Activated B cell treated with CpG ODN at 0.5 μM for 24 hours (primary cell): ENCODE data around the gene SELENOV. TPM values are rescaled to one million over a fixed set of nuclear protein-coding genes. Genes with fewer than 3 reads are reported as not detected.

Source experiments
- ATAC-seq: fragments of 200-7000 bp; cut with Tn5 transposase; one replicate; pipeline ENCODE4 v1.10.0; 2021; ENCODE audit warnings: low read depth, mild to moderate bottlenecking, moderate library complexity
- CTCF ChIA-PET: fragments of 350-600 bp; sonication (Branson Sonifier 250); formaldehyde crosslinking; loops from one replicate; lab custom pipeline; 2021; ENCODE audit warnings: antibody characterized with exemption; lab: Charles Lee
- POLR2A ChIA-PET: fragments of 350-600 bp; sonication (Branson Sonifier 250); formaldehyde crosslinking; loops from one replicate; lab custom pipeline; 2021; ENCODE audit warnings: antibody characterized with exemption; lab: Charles Lee
- DNase-seq: peaks from one replicate; pipeline ENCODE4 v3.0.0; 2022
- H3K27ac Mint-ChIP-seq: one replicate; pipeline ENCODE4 v1.8.0; 2020; ENCODE audit warnings: mixed read lengths
- H3K27me3 Mint-ChIP-seq: one replicate; pipeline ENCODE4 v1.8.0; 2021; ENCODE audit warnings: mixed read lengths
- H3K36me3 Mint-ChIP-seq: one replicate; pipeline ENCODE4 v1.8.0; 2021; ENCODE audit warnings: low read depth, mixed read lengths
- H3K4me1 Mint-ChIP-seq: one replicate; pipeline ENCODE4 v1.8.0; 2021; ENCODE audit warnings: mixed read lengths
- H3K4me3 Mint-ChIP-seq: one replicate; pipeline ENCODE4 v1.8.0; 2020; ENCODE audit warnings: mild to moderate bottlenecking, mixed read lengths
- H3K9me3 Mint-ChIP-seq: one replicate; pipeline ENCODE4 v1.8.0; 2020; ENCODE audit warnings: mixed read lengths
- CTCF ChIP-seq: fragments of 200-600 bp; IDR thresholded peaks from one replicate; pipeline ENCODE4 v1.8.0; 2022; ENCODE audit warnings: antibody characterized with exemption, mild to moderate bottlenecking
- intact Hi-C: fragments of 100-400 bp; cut with micrococcal nuclease; formaldehyde crosslinking; loops from one replicate; pipeline ENCODE4 v1.15.1; 2024
- total RNA-seq: library from RNA; stranded (reverse); gene quantifications from 2 replicates; pipeline ENCODE4 v1.2.3, GENCODE V29; 2022

Gene SELENOV
- total RNA-seq, 1 donor from 2014 or later, result not detected

- H3K27ac Mint-ChIP-seq, result no peak within 1 kb of the TSS
These were observed 15.9 kb upstream of the SELENOV start, which contains the start of gene DLL3 for GRCh38 chr19:39498798-39499642. DLL3 (plus strand) TSS chr19:39498947; CDS start chr19:39498975, 28 bp downstream.

DNA sequence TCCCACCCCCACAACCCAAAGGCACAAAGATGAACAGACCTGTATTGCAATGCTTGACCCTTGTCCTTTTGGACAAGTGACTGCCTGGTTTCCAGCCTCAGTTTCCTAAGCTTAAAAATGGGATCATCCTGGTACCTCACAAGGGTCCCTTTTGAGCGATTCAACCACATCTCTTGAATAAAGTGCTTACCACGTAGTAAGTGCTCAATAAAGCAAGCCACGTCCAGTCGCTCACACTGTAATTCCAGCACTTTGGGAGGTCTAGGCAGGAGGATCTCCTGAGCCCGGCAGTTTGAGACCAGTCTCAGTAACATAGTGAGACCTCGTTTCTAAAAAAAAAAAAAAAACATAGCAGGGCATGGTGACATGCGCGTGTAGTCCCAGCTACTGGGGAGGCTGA is 15.0 kb upstream of the SELENOV start:
- H3K36me3 Mint-ChIP-seq, result no peaks in the 10 kb centered on the region
- peaks cover 33% of the 10 kb centered on the region for H3K4me1 Mint-ChIP-seq
- DNase-seq, result no peak
- H3K27me3 Mint-ChIP-seq, result peaks cover 39% of the 10 kb centered on the region
- no peaks in the 10 kb centered on the region for H3K9me3 Mint-ChIP-seq
- no peak for TF ChIP-seq CTCF
- CTCF ChIA-PET, result no interaction called here
- H3K4me3 Mint-ChIP-seq, result peak overlapping the region; percentile 73
- intact Hi-C loops, result loop anchor here (2.0 to 10.0 kb wide), 3 partner anchors 19 to 1105 kb away; partner anchors contain the start of genes LTBP4, SUPT5H and TIMM50
- POLR2A ChIA-PET, result interaction anchor here (0.6 to 0.7 kb wide), 2 partner anchors 93 to 749 kb away, joined by 3 to 5 read pairs; partner anchors contain the start of gene ZFP36
- H3K27ac Mint-ChIP-seq, result no peak overlapping the region
- ATAC-seq, result no peak

More at GRCh38 chr19:39498798-39499642, 15.9 kb upstream of the SELENOV start, which contains the start of gene DLL3:
- ChIA-PET POLR2A (interaction anchor here (0.6 to 1.4 kb wide), 9 partner anchors 15 to 101 kb away, joined by 3 to 7 read pairs (median 3); partner anchors contain the start of genes RPS16, SUPT5H and ZFP36), CTCF (interaction anchor here (1.0 kb wide), 1 partner anchor 32 kb away, joined by 4 read pairs; no protein-coding TSS in a partner anchor)
- Mint-ChIP-seq H3K27me3 (peaks cover 30% of the 10 kb centered on the region), H3K4me1 (peaks cover 32% of the 10 kb centered on the region), H3K9me3 (no peaks in the 10 kb centered on the region), H3K36me3 (no peaks in the 10 kb centered on the region), H3K4me3 (peak within 1 kb of the TSS; percentile 78)
- DNase-seq, result peak; percentile 35
- intact Hi-C loops, result loop anchor here (2.0 kb wide), 2 partner anchors 18 to 54 kb away; partner anchors contain the start of genes SUPT5H and TIMM50
- TF ChIP-seq CTCF, result no peak
- peak; percentile 38 for ATAC-seq

DNA sequence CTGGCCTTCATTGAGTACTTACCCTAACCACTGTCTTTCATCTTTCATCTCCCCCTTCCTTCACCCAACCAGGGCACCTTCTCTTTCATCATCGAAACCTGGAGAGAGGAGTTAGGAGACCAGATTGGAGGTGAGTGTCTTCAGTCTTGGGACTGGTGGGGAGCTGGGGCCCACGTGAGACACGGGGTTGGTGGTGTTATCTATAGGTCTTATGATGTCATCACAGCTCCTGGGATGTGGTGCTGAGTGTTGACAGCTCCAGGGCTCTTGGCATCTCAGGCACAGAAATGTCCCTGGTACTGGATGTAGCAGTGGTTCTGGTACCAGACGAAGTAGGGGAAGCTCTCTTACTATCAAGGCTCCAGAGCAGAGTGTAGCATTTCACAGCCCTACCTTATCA is 14.4 kb upstream of the SELENOV start:
- ATAC-seq, result no peak
- no peak for TF ChIP-seq CTCF
- Mint-ChIP-seq H3K9me3 (no peaks in the 10 kb centered on the region), H3K27me3 (peaks cover 39% of the 10 kb centered on the region), H3K27ac (no peak overlapping the region), H3K4me3 (peak overlapping the region; percentile 19), H3K36me3 (no peaks in the 10 kb centered on the region), H3K4me1 (peaks cover 33% of the 10 kb centered on the region)
- intact Hi-C loops, result loop anchor here (10.0 kb wide), 1 partner anchor 1104 kb away; the partner anchor contains the start of gene LTBP4
- ChIA-PET POLR2A (interaction anchor here (0.7 to 1.4 kb wide), 2 partner anchors 11 to 55 kb away, joined by 5 to 6 read pairs; partner anchors contain the start of gene SUPT5H), CTCF (interaction anchor here (0.5 kb wide), 1 partner anchor 73 kb away, joined by 3 read pairs; no protein-coding TSS in a partner anchor)
- no peak for DNase-seq

DNA sequence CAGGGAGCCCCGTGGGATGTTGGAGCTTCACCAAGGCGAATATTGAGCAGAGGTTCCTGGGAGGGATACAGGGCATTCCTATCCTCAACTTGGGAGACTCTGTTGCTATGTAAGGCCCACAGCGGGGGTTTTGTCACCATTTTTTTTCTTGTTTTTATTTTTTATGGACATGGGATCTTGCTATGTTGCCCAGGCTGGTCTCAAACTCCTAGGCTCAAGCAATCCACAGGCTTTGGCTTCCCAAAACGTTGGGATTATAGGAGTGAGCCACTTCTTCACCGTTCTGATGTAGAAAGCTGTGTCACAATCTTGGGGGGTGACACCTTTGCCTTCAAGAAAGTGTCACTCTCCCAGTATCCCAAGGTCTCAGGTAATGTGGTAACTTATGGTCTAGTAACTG is 13.6 kb upstream of the SELENOV start:
- intact Hi-C loops, result loop anchor here (10.0 kb wide), 1 partner anchor 1103 kb away; the partner anchor contains the start of gene LTBP4
- H3K36me3 Mint-ChIP-seq, result no peaks in the 10 kb centered on the region
- TF ChIP-seq CTCF, result no peak
- POLR2A ChIA-PET, result interaction anchor here (0.7 to 1.4 kb wide), 2 partner anchors 28 to 56 kb away, joined by 5 to 6 read pairs; partner anchors contain the start of gene SUPT5H
- H3K4me3 Mint-ChIP-seq, result no peak overlapping the region
- CTCF ChIA-PET, result no interaction called here
- H3K27me3 Mint-ChIP-seq, result peaks cover 43% of the 10 kb centered on the region
- ATAC-seq, result no peak
- no peaks in the 10 kb centered on the region for H3K9me3 Mint-ChIP-seq
- DNase-seq, result no peak
- peaks cover 34% of the 10 kb centered on the region for H3K4me1 Mint-ChIP-seq
- no peak overlapping the region for H3K27ac Mint-ChIP-seq
